Activated T-helper 2 cell treated with anti-CD3 and anti-CD28 coated beads, Interferon-gamma antibody, Interleukin-2, Interleukin-4, amounts not matched to agents 10 μg/mL and 5 μg/mL and 100 μg/mL, durations not matched to agents 14 hours and 24 hours and 36 hours (primary cell): ENCODE measurements around the gene EFEMP2. TPM values are rescaled to one million over a fixed set of nuclear protein-coding genes. Genes with fewer than 3 reads are reported as not detected.
A peak's percentile ranks its signal among the peaks of the same experiment; 100 is the strongest.
"Not testable (repeated sequence)": the region's sequence is repeated elsewhere in the genome, so short reads cannot be mapped to it uniquely, and the experiment has no call there.

Experiments used
- DNase-seq: peaks from one replicate; pipeline ENCODE4 v3.0.0; 2021; ENCODE audit warnings: low spot score
- H3K27ac Mint-ChIP-seq: one replicate; pipeline ENCODE4 v1.8.0; 2021; ENCODE audit warnings: mixed read lengths
- H3K27me3 Mint-ChIP-seq: one replicate; pipeline ENCODE4 v1.8.0; 2021; ENCODE audit warnings: low read depth, mixed read lengths
- H3K36me3 Mint-ChIP-seq: one replicate; pipeline ENCODE4 v1.8.0; 2021; ENCODE audit warnings: low read depth, mixed read lengths
- H3K4me1 Mint-ChIP-seq: one replicate; pipeline ENCODE4 v1.8.0; 2021; ENCODE audit warnings: low read depth, mixed read lengths
- H3K4me3 Mint-ChIP-seq: one replicate; pipeline ENCODE4 v1.8.0; 2021; ENCODE audit warnings: low read depth, mild to moderate bottlenecking, moderate library complexity, mixed read lengths
- H3K9me3 Mint-ChIP-seq: one replicate; pipeline ENCODE4 v1.8.0; 2021; ENCODE audit warnings: mixed read lengths
- intact Hi-C: fragments of 100-400 bp; cut with micrococcal nuclease; formaldehyde crosslinking; loops from one replicate; pipeline ENCODE4 v1.15.1; 2023
- total RNA-seq: library from RNA; stranded (reverse); gene quantifications from 2 replicates; pipeline ENCODE4 v1.2.3, GENCODE V29; 2022

The EFEMP2 gene
- total RNA-seq, 1 donor from 2014 or later, result 8.8 TPM

DNA sequence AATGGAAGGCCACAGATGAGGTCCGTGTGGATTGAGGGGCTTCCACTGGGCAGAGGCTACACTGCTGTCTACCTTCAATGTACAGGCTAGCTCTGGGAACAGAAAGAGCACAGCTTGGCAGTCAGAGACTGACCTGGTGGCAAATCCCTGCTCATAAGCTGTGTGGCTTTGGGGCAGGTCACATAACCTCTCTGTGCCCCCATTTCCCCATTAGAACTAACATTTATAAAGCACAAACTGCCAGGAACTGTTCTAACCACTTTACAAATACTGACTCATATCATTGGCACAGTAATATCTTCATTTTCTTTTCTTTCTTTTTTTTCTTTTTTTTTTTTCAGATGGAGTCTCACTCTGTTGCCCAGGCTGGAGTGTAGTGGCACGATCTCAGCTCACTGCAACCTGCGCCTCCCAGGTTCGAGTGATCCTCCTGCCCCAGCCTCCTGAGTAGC, 24.4 kb upstream of the EFEMP2 start:
- H3K36me3 Mint-ChIP-seq, result peaks cover 51% of the 10 kb centered on the region
- no peaks in the 10 kb centered on the region for H3K9me3 Mint-ChIP-seq
- peak overlapping the region; percentile 13 for H3K4me3 Mint-ChIP-seq
- H3K27me3 Mint-ChIP-seq, result no peaks in the 10 kb centered on the region
- DNase-seq, result no peak
- peaks cover 50% of the 10 kb centered on the region for H3K4me1 Mint-ChIP-seq
- intact Hi-C loops, result no loop called here
- H3K27ac Mint-ChIP-seq, result peak overlapping the region; percentile 27

DNA sequence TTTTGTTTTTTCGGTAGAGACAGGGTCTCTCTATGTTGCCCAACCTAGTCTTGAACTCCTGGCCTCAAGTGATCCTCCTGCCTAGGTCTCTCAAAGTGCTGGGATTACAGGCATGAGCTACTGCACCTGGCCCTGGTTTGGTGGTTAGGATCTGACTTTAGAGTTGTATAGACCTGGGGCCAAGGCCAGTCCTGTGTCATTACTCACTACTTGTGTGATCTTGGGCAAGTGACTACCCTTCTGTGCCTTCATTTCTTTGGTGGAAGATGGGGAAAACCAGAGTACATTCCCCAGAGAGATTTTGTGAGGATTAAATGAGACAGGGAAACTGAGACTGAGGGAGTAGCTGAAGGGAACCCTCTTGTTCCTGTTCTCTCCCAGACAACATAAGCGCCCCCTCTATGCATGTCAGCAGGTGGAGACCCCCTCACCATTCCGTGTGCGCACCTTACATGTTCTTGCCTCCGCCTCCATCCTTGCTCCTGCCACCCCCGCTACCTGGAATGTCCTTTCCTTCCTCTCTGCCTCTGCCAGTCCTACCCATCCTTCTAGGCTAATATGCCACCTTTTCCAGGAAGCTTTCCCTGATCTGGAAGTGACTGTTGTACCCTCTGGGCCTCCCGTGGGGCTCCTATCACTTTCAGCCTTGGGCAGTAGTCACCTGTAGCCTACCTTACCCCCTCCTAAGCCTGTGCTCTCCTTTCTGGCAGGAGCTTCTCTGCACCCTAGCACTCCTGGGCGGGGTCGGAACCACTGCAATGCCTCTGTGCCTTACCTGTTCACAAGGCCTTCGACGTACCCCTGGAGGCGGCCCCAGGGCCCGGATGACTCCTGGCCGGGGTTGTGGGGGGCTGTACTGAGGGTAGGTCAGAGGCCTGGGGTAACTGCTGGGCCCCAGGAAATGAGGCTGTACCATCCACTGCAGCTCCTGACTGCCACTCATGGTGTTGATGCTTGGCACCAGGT, 23.7 kb upstream of the EFEMP2 start:
- Mint-ChIP-seq H3K9me3 (no peaks in the 10 kb centered on the region), H3K4me1 (peaks cover 50% of the 10 kb centered on the region), H3K4me3 (peak overlapping the region; percentile 2), H3K36me3 (peaks cover 58% of the 10 kb centered on the region), H3K27me3 (no peaks in the 10 kb centered on the region), H3K27ac (peak overlapping the region; percentile 27)
- intact Hi-C loops, result no loop called here
- no peak for DNase-seq

DNA sequence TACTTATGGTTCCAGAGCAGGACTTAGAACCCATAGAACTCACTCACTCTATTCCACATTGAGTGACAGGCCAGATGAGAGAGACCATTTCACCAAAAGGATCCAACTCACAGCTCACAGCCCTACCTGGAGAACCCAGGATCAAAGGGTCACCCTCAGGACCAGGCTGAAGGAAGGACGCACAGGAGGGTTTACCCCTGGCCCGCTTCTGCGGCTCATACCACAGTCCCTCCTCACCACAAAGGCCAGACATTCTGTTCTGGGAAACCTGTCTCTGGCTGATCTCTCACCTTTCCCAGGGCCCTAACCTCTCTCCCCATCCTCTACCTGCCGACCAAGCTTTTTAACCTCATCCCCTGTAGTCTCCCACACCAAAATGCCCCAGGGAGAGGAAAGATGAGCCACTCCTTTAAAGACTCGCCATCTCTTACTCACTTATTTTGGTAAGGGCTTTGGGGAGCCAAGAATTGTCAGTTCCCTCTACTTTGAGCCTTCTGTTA, 22.9 kb upstream of the EFEMP2 start:
- Mint-ChIP-seq H3K9me3 (no peaks in the 10 kb centered on the region), H3K4me1 (peaks cover 45% of the 10 kb centered on the region), H3K27me3 (no peaks in the 10 kb centered on the region), H3K36me3 (peaks cover 59% of the 10 kb centered on the region), H3K27ac (peak overlapping the region; percentile 31), H3K4me3 (peak overlapping the region; percentile 30)
- no peak for DNase-seq
- intact Hi-C loops, result no loop called here

DNA sequence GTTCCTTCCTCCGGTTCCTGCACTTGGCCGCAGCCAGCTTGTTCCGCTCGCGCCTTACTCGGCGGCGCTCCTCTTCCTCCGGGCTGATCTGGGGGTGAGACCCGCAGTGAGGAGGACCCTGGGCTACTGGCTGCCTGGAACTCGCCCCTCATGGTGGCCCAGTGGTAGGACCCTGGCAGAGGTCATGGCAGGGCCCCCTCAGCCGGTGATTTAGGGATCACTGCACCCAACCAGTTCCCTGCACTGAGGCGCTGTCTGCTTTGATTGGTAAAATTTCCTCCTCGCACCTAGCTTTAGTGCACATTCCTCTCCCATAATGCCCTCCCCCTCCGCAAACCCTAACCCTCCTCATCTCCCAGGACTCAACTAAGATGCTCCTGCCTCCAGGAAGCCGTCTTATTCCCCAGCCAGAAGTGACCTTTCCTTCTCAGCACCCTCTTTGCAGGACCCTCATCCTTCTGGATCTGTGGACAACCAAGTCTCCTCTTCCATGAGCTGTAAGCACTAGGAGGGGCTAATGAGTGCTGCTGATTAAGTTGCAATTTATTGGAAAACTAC, 21.5 kb upstream of the EFEMP2 start:
- Mint-ChIP-seq H3K27me3 (no peaks in the 10 kb centered on the region), H3K9me3 (no peaks in the 10 kb centered on the region), H3K4me1 (peaks cover 55% of the 10 kb centered on the region), H3K27ac (peak overlapping the region; percentile 85), H3K4me3 (peak overlapping the region; percentile 79), H3K36me3 (peaks cover 59% of the 10 kb centered on the region)
- intact Hi-C loops, result loop anchor here (5.0 kb wide), 1 partner anchor 33 kb away; no protein-coding TSS in a partner anchor
- DNase-seq, result peak; percentile 41

DNA sequence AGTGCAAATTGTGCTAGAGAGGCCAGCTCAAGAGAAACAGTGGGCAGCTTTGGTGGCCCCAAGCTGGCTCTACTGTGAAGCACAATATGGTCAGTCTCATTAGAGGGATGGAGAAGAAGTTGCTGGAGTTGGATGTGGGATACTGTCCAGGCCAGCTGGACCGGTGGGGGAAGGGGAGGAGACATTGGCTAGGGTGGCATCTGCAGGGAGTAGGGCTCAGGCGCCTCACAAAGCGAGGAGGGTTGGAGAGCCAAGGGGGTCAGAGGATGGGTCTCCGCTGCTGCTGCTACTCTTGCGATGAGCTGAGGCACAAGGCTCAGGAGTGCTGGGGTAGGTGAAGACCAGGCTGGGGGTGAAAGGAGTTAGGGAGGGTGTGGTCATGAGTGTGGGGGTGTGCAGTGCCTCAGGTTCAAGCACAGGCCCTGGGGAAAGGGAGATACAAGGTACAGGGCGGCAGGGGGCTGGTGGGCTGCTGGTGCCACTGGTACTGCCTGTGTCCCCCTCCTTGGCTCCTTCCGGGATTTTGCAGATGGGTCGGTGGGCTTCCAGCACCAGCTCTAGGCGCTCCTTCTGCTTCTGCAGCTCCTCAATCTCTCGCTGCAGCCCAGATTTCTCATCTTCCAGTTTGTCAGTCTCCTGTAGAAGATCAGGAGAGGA, 20.2 kb upstream of the EFEMP2 start:
- DNase-seq, result no peak
- peak overlapping the region; percentile 79 for H3K4me3 Mint-ChIP-seq
- intact Hi-C loops, result loop anchor here (5.0 kb wide), 1 partner anchor 35 kb away; no protein-coding TSS in a partner anchor
- H3K27ac Mint-ChIP-seq, result peak overlapping the region; percentile 78
- no peaks in the 10 kb centered on the region for H3K27me3 Mint-ChIP-seq
- peaks cover 58% of the 10 kb centered on the region for H3K36me3 Mint-ChIP-seq
- H3K4me1 Mint-ChIP-seq, result peaks cover 55% of the 10 kb centered on the region
- H3K9me3 Mint-ChIP-seq, result no peaks in the 10 kb centered on the region

DNA sequence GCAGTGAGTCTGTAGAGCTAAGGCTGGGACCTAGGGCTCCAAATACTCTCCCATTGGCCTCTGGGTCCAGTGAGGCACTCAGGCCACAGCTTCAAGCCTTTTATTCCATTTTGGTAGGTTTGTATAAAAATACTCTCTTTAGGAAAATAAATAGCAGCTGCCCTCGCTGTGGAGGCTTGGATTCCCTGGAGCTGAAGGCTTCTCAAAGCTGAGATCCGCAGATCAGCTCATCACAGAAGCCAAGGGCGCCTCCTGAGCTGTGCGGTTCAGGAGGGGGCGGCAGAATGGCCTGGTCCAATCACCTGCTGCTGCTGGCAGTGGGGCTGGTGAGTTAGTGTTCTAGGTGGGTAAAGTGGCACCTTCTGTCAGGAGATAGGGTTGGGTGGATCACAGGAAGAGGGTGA, 19.5 kb upstream of the EFEMP2 start:
- intact Hi-C loops, result loop anchor here (5.0 kb wide), 1 partner anchor 35 kb away; no protein-coding TSS in a partner anchor
- H3K9me3 Mint-ChIP-seq, DNase-seq, H3K27me3 Mint-ChIP-seq: not testable (repeated sequence)
- peak overlapping the region; percentile 78 for H3K27ac Mint-ChIP-seq
- peak overlapping the region; percentile 79 for H3K4me3 Mint-ChIP-seq
- peaks cover 57% of the 10 kb centered on the region for H3K36me3 Mint-ChIP-seq
- H3K4me1 Mint-ChIP-seq, result peaks cover 56% of the 10 kb centered on the region

DNA sequence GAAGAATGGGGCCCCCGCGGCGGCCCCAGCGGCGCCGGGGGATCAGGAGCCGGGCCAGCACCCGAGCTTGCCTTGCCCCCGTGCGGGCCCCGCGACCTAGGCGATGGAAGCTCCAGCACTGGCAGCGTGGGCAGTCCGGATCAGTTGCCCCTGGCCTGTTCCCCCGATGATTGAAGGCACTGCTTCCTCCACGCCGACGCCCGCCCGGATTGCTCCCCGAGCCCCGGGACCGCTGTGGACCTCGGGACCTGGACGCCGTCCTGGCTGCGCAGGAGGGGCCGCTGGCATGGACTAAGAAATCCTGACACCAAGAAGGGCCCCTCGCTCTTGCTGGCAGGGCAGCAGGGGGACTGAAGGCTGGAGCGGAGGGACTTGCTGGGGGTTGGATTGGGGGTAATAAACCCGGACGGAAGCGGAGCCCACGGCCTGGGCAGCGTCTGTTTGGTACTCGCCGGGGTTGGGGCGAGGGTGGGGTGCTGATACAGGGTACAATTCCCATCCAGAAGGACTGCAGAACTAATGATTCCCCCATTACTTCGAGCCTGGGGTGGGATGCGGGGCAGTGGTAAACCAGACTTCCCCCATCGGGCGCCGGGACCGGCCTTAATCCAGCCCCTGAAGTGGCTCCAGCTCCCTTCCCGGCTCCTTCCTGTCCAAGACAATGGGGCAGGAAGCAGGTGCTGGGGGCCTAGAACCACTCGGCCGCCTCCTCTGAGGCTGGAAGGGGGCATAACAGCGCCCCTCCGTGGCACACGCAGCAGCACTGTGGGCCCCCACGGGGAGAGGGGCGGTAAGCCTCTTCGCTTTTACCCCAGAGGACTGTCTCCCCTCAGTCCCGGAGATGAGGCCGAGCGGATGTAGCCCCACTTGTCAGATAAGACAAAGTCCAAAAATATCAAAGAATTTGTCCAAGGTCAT, 18.9 kb upstream of the EFEMP2 start:
- H3K27me3 Mint-ChIP-seq, result no peaks in the 10 kb centered on the region
- H3K36me3 Mint-ChIP-seq, result peaks cover 57% of the 10 kb centered on the region
- DNase-seq, result no peak
- peaks cover 59% of the 10 kb centered on the region for H3K4me1 Mint-ChIP-seq
- no peaks in the 10 kb centered on the region for H3K9me3 Mint-ChIP-seq
- peak overlapping the region; percentile 79 for H3K4me3 Mint-ChIP-seq
- intact Hi-C loops, result loop anchor here (5.0 kb wide), 1 partner anchor 36 kb away; no protein-coding TSS in a partner anchor
- H3K27ac Mint-ChIP-seq, result peak overlapping the region; percentile 78

DNA sequence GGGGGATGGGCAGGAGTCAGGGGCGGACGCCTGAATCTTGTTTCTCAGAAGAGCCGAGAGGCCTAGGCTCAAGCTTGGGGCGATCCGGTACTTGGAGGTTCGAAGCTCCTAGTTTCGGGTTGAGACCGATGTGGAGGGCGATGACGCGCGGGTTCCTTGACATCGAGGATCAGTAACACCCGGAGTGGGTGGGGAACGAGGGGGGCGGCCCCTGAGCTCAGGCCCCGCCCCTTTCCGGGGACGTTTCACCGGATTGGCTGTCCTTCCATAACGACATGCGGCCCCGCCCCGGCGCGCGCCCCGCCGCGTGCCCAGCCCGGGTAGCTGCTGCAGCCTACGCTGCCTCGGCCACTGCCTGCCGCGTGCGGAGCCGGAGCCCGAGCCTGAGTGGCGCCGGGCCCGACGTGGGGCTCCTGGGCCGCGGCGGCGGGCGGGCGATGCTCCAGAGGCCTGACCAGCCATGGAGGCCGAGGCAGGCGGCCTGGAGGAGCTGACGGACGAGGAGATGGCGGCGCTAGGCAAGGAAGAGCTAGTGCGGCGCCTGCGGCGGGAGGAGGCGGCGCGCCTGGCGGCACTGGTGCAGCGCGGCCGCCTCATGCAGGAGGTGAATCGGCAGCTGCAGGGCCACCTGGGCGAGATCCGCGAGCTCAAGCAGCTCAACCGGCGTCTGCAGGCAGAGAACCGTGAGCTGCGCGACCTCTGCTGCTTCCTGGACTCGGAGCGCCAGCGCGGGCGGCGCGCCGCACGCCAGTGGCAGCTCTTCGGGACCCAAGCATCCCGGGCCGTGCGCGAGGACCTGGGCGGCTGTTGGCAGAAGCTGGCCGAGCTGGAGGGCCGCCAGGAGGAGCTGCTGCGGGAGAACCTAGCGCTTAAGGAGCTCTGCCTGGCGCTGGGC, 18.0 kb upstream of the EFEMP2 start, which contains the start of gene CCDC85B:
Gene CCDC85B, plus strand, starts transcription at position 350 of the 895 bp plus-strand sequence. Its CDS starts 111 bp downstream, at position 461.
- H3K4me3 Mint-ChIP-seq, result peak within 1 kb of the TSS; percentile 98
- peak within 1 kb of the TSS; percentile 92 for H3K27ac Mint-ChIP-seq
- H3K4me1 Mint-ChIP-seq, result peaks cover 56% of the 10 kb centered on the region
- peak; percentile 98 for DNase-seq
- no peaks in the 10 kb centered on the region for H3K27me3 Mint-ChIP-seq
- intact Hi-C loops, result loop anchor here (1.0 to 5.0 kb wide), 3 partner anchors 10 to 37 kb away; partner anchors contain the start of genes CFL1 and FOSL1
- no peaks in the 10 kb centered on the region for H3K9me3 Mint-ChIP-seq
- H3K36me3 Mint-ChIP-seq, result peaks cover 54% of the 10 kb centered on the region

DNA sequence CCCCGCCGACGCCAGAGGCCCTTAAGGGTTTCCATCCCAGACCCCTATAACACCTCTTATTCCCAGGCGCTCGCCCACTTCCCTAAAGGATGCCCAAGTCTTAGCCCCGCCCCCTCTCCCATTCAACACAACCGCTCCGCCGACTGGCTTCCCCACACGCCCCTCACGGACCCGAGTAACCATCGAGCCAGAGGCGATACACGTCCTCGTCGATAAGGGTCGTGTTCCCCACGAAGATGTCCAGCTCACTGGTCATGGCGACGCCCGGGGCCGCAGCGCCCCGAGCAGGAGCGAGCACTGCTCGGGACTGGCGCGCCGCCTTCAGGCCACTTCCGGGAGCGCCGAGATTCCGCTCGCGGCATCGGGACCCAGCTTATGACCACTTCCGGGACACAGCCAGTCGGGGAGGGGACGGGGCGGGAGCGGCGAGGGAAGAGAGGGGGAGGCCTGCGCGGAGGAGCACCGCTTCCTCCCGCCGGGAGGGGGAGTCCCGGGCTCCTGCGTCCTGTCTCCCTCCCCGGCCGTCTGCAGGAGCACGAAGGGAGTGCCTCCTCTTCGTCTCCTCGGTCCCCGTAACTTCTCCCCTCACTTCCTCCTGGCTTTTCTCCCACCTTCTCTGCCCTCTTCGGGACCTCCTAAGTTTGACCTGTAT, 15.7 kb upstream of the EFEMP2 start, which contains the start of gene FIBP:
Gene FIBP, minus strand, starts transcription at position 309 of the 652 bp plus-strand sequence. Its CDS starts 53 bp downstream, at position 256.
- H3K9me3 Mint-ChIP-seq, result no peaks in the 10 kb centered on the region
- H3K4me3 Mint-ChIP-seq, result peak within 1 kb of the TSS; percentile 98
- peaks cover 61% of the 10 kb centered on the region for H3K36me3 Mint-ChIP-seq
- peaks cover 47% of the 10 kb centered on the region for H3K4me1 Mint-ChIP-seq
- H3K27me3 Mint-ChIP-seq, result no peaks in the 10 kb centered on the region
- H3K27ac Mint-ChIP-seq, result peak within 1 kb of the TSS; percentile 92
- DNase-seq, result peak; percentile 91
- intact Hi-C loops, result loop anchor here (1.0 to 2.0 kb wide), 2 partner anchors 73 to 101 kb away; partner anchors contain the start of gene SART1

DNA sequence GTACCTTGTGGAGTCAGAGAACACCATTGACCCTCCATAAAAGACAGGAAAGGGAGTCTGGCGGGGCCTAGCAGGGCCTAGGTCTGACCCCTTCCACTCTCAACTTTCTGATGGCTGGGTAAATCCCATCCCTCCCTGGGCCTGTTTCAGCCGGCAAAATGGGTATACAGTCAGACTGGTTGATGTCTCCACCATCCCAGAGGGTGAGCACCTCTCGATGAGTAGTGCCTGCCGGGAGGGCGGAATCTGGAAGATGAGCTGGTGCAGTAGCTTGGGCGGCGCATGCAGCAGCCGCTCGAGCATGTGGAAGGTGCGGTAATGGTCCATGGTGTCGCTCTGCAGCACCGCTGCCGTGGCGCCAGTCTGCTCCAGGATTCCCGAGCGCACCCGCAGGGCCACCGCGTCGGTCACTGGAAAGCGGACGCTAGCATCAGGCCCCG, 15.1 kb upstream of the EFEMP2 start:
- no peak for DNase-seq
- H3K9me3 Mint-ChIP-seq, result no peaks in the 10 kb centered on the region
- peaks cover 57% of the 10 kb centered on the region for H3K36me3 Mint-ChIP-seq
- H3K4me3 Mint-ChIP-seq, result peak overlapping the region; percentile 98
- H3K27ac Mint-ChIP-seq, result peak overlapping the region; percentile 92
- no peaks in the 10 kb centered on the region for H3K27me3 Mint-ChIP-seq
- intact Hi-C loops, result loop anchor here (1.0 to 2.0 kb wide), 2 partner anchors 73 to 102 kb away; partner anchors contain the start of gene SART1
- H3K4me1 Mint-ChIP-seq, result peaks cover 44% of the 10 kb centered on the region
